Esophagus muscularis mucosa (tissue), 4 donors: ENCODE measurements around the gene SNX10. TPM values are rescaled to one million over a fixed set of nuclear protein-coding genes. Genes with fewer than 3 reads are reported as not detected.
"Not testable (repeated sequence)": the region's sequence is repeated elsewhere in the genome, so short reads cannot be mapped to it uniquely, and the experiment has no call there.

Source experiments
- DNase-seq: peaks from one replicate; pipeline ENCODE4 v3.0.0-alpha.2; 2017; ENCODE audit errors: extremely low spot score
- H3K27ac ChIP-seq, 4 donors: fragments of 200-600 bp; sonication (generic); replicated peaks in 1 of 4; 1 replicate in 3 of 4; 2 replicates in 1 of 4; pipeline ENCODE4 v1.5.1; 2016 to 2019; ENCODE audit warnings: mild to moderate bottlenecking in 1 of 4
- H3K27me3 ChIP-seq, 4 donors: fragments of 200-600 bp; sonication (generic); one replicate each; pipeline versions ENCODE4 v1.5.1 to v1.6.0; 2016 to 2019
- H3K36me3 ChIP-seq, 4 donors: fragments of 200-600 bp; sonication (generic); one replicate each; pipeline ENCODE4 v1.5.1; 2016 to 2019
- H3K4me1 ChIP-seq, 4 donors: fragments of 200-600 bp; sonication (generic); one replicate each; pipeline ENCODE4 v1.5.1; 2016 to 2019
- H3K4me3 ChIP-seq, 4 donors: fragments of 200-600 bp; sonication (generic); 1 replicate in 2 of 4; 2 replicates in 2 of 4; pipeline ENCODE4 v1.5.1; 2016 to 2019; ENCODE audit warnings: mild to moderate bottlenecking in 4 of 4, moderate library complexity in 1 of 4
- H3K9me3 ChIP-seq, 4 donors: fragments of 200-600 bp; sonication (generic); 1 replicate in 3 of 4; 2 replicates in 1 of 4; pipeline ENCODE4 v1.5.1; 2016 to 2019
- EP300 ChIP-seq: sonication (generic); formaldehyde crosslinking; IDR thresholded peaks from one replicate; pipeline ENCODE4 v1.6.1; 2017; ENCODE audit warnings: antibody characterized with exemption
- POLR2A ChIP-seq: fragments of 450-650 bp; IDR thresholded peaks from one replicate; pipeline ENCODE4 v1.6.1; 2017; ENCODE audit warnings: antibody characterized with exemption, moderate library complexity, mild to moderate bottlenecking, low read depth
- POLR2AphosphoS5 ChIP-seq, 2 donors: sonication (generic); formaldehyde crosslinking; IDR thresholded peaks; one replicate each; pipeline ENCODE4 v1.6.1; 2017; ENCODE audit warnings: antibody characterized with exemption in 2 of 2
- WGBS: methylation state at CpG from one replicate; pipeline ENCODE4 v1.1.5; 2018; 5-methylcytosine and 5-hydroxymethylcytosine counted together
- intact Hi-C: fragments of 100-400 bp; cut with DNase I; formaldehyde crosslinking; loops from one replicate; pipeline ENCODE4 v1.15.1; 2023
- total RNA-seq, 4 donors: library from RNA; depleted of rRNA; stranded (reverse); fragments of >200 nt; gene quantifications; one replicate each; pipeline versions ENCODE4 v1.1.0 to v1.2.1, GENCODE V29; 2016
- TF ChIP-seq, protein P1 (sequence below), 3 experiments: fragments of 200-600 bp in 2 of 3; fragments of 450-650 bp in 1 of 3; sonication (generic) in 2 of 3; IDR thresholded peaks; one replicate each; pipeline ENCODE4 v1.5.1; 2017 to 2019; ENCODE audit warnings: antibody characterized with exemption in 3 of 3, mild to moderate bottlenecking in 2 of 3, moderate library complexity in 1 of 3

SNX10 gene
- total RNA-seq, 4 donors from 2014 or later, result 1.9 to 5.0 (median 4.1) TPM

GRCh38 chr7:26280097-26280496 lies 11.6 kb upstream of the SNX10 start:
- Histone ChIP-seq H3K27ac (no peak overlapping the region), H3K36me3 (no peaks in the 10 kb centered on the region), H3K4me1 (no peaks in the 10 kb centered on the region), H3K27me3 (peaks cover 0 to 3% (median 0%) of the 10 kb centered on the region in 4 donors), H3K4me3 (no peak overlapping the region), H3K9me3 (no peaks in the 10 kb centered on the region)
- DNase-seq, result no peak
- no peak for TF ChIP-seq POLR2A
- TF ChIP-seq EP300, result no peak
- intact Hi-C loops, result no loop called here

GRCh38 chr7:26280723-26281122 lies 10.9 kb upstream of the SNX10 start:
- no peak overlapping the region for H3K27ac ChIP-seq
- TF ChIP-seq, protein P1, sequence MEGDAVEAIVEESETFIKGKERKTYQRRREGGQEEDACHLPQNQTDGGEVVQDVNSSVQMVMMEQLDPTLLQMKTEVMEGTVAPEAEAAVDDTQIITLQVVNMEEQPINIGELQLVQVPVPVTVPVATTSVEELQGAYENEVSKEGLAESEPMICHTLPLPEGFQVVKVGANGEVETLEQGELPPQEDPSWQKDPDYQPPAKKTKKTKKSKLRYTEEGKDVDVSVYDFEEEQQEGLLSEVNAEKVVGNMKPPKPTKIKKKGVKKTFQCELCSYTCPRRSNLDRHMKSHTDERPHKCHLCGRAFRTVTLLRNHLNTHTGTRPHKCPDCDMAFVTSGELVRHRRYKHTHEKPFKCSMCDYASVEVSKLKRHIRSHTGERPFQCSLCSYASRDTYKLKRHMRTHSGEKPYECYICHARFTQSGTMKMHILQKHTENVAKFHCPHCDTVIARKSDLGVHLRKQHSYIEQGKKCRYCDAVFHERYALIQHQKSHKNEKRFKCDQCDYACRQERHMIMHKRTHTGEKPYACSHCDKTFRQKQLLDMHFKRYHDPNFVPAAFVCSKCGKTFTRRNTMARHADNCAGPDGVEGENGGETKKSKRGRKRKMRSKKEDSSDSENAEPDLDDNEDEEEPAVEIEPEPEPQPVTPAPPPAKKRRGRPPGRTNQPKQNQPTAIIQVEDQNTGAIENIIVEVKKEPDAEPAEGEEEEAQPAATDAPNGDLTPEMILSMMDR (IDR thresholded peaks at IDR 0.05), result no peak
- no peak for TF ChIP-seq POLR2AphosphoS5 (IDR thresholded peaks at IDR 0.05)
- TF ChIP-seq POLR2A, result no peak
- TF ChIP-seq EP300, result no peak
- H3K9me3 ChIP-seq, result no peaks in the 10 kb centered on the region
- WGBS, result 76% methylated on average over 4 of the region's 4 CpGs
- peaks cover 0 to 3% (median 0%) of the 10 kb centered on the region in 4 donors for H3K27me3 ChIP-seq
- no peaks in the 10 kb centered on the region for H3K4me1 ChIP-seq
- DNase-seq, result no peak
- intact Hi-C loops, result no loop called here
- H3K36me3 ChIP-seq, result no peaks in the 10 kb centered on the region
- no peak overlapping the region for H3K4me3 ChIP-seq

DNA sequence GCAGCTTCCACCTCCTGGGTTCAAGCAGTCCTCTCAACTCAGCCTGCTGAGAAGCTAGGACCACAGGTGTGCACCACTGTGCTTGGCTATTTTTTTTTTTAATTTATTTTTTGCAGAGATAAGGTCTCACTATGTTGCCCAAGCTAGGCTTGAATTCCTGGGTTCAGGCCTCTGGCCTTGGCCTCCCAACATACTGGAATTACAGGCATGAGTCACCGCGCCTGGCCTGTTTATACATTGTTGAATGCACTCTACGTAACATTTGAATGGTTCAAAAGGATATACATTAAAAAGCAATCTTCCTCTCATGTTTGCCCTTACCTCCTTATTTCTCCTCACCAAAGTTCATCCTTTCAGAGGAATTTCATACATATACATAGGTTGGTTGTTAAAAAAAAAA lies 7.2 kb upstream of the SNX10 start:
- Histone ChIP-seq H3K4me3 (no peak overlapping the region), H3K36me3 (no peaks in the 10 kb centered on the region), H3K27ac (no peak overlapping the region), H3K27me3 (no peaks in the 10 kb centered on the region), H3K4me1 (no peaks in the 10 kb centered on the region), H3K9me3 (no peaks in the 10 kb centered on the region)
- TF ChIP-seq POLR2A (no peak), EP300 (no peak), POLR2AphosphoS5 (IDR thresholded peaks at IDR 0.05) (no peak)
- TF ChIP-seq, protein P1 (IDR thresholded peaks at IDR 0.05), result no peak
- WGBS, result 100% methylated on average over 3 of the region's 3 CpGs
- intact Hi-C loops, result no loop called here
- DNase-seq, result no peak

DNA sequence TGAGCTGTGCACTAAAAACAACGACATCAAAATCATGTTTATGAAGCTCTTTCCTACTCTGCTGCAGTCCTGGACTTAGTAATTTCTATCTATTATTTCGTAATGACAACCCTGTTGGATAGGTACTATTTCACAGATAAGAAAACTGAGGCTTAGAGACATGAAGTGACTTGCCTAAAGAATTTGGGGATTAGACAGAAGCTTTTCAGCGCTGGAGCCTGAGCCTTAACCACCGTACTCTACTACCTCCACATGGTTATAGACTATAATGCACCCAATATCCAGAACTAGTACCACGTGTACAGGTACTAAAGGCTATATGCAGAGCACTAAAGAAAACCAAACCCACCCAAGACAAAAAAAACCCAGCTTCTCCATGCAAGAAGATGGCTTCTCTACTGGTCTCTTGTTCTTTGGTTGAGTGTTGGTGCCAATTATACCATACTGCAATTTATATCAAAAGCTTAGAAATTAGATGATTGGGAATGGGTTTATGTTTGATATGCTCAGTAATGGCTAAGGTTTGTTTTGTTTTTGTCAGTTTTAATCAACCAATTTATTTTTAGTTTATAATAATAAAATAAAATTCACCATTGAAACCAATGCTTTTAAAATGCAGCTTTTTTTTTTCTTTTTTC lies 6.5 kb upstream of the SNX10 start:
- no peaks in the 10 kb centered on the region for H3K4me1 ChIP-seq
- no peaks in the 10 kb centered on the region for H3K36me3 ChIP-seq
- H3K27ac ChIP-seq, result no peak overlapping the region
- 83% methylated on average over 5 of the region's 5 CpGs for WGBS
- intact Hi-C loops, result no loop called here
- H3K27me3 ChIP-seq, result no peaks in the 10 kb centered on the region
- no peaks in the 10 kb centered on the region for H3K9me3 ChIP-seq
- TF ChIP-seq POLR2A, result no peak
- TF ChIP-seq POLR2AphosphoS5 (IDR thresholded peaks at IDR 0.05), result no peak
- TF ChIP-seq, protein P1 (IDR thresholded peaks at IDR 0.05), result no peak
- no peak for TF ChIP-seq EP300
- no peak overlapping the region for H3K4me3 ChIP-seq
- no peak for DNase-seq

GRCh38 chr7:26286157-26286556 lies 5.5 kb upstream of the SNX10 start:
- no peak for DNase-seq
- H3K4me1 ChIP-seq, result no peaks in the 10 kb centered on the region
- H3K36me3 ChIP-seq, result no peaks in the 10 kb centered on the region
- intact Hi-C loops, result no loop called here
- TF ChIP-seq EP300 (no peak), POLR2A (no peak), POLR2AphosphoS5 (IDR thresholded peaks at IDR 0.05) (no peak)
- TF ChIP-seq, protein P1 (IDR thresholded peaks at IDR 0.05), result no peak
- no peak overlapping the region for H3K27ac ChIP-seq
- H3K9me3 ChIP-seq, result no peaks in the 10 kb centered on the region
- 89% methylated on average over 2 of the region's 2 CpGs for WGBS
- no peak overlapping the region for H3K4me3 ChIP-seq
- H3K27me3 ChIP-seq, result no peaks in the 10 kb centered on the region

GRCh38 chr7:26288126-26288525 lies 3.5 kb upstream of the SNX10 start:
- H3K4me3 ChIP-seq, H3K27ac ChIP-seq, H3K9me3 ChIP-seq, intact Hi-C loops, H3K36me3 ChIP-seq, DNase-seq: not testable (repeated sequence)
- peaks cover 6 to 16% (median 10%) of the 10 kb centered on the region in 4 donors for H3K4me1 ChIP-seq
- H3K27me3 ChIP-seq, result peaks cover 0 to 14% (median 0%) of the 10 kb centered on the region in 4 donors
- 56% methylated on average over 5 of the region's 5 CpGs for WGBS
